Activated CD8-positive, alpha-beta memory T cell treated with anti-CD3 and anti-CD28 coated beads, Interleukin-2, amount 50 U/mL, for 4 hours (primary cell): Measurements from ENCODE around the gene MBOAT2.
A peak's percentile ranks its signal among the peaks of the same experiment; 100 is the strongest.
"Not testable (repeated sequence)": the region's sequence is repeated elsewhere in the genome, so short reads cannot be mapped to it uniquely, and the experiment has no call there.

Source experiments
- DNase-seq: peaks from one replicate; pipeline ENCODE4 v3.0.0-alpha.2; 2020

The MBOAT2 gene

GRCh38 chr2:9003616-9004337 lies at the start of gene MBOAT2:
TSS of gene MBOAT2 (minus strand) at chr2:9003684. CDS start at chr2:9003614, 70 bp downstream.
- peak; percentile 79 for DNase-seq

- no peak for DNase-seq
Observed at GRCh38 chr2:9052821-9053533, 49.5 kb upstream of the MBOAT2 start.

- DNase-seq, result not testable (repeated sequence)
Observed at GRCh38 chr2:9051451-9051850, 48.0 kb upstream of the MBOAT2 start.

- no peak for DNase-seq
Observed at GRCh38 chr2:9050122-9050809, 46.8 kb upstream of the MBOAT2 start.

GRCh38 chr2:9045595-9045994 lies 42.1 kb upstream of the MBOAT2 start:
- no peak for DNase-seq

- not testable (repeated sequence) for DNase-seq
Observed at GRCh38 chr2:9043491-9043890, 40.0 kb upstream of the MBOAT2 start.

GRCh38 chr2:9037166-9037565 lies 33.7 kb upstream of the MBOAT2 start:
- DNase-seq, result no peak

- no peak for DNase-seq
Observed at GRCh38 chr2:9033385-9034168, 30.1 kb upstream of the MBOAT2 start.

GRCh38 chr2:9032536-9033255 lies 29.2 kb upstream of the MBOAT2 start:
- DNase-seq, result no peak

- no peak for DNase-seq
Observed at GRCh38 chr2:9032121-9032520, 28.6 kb upstream of the MBOAT2 start.

GRCh38 chr2:9031246-9031645 lies 27.8 kb upstream of the MBOAT2 start:
- no peak for DNase-seq

GRCh38 chr2:9030841-9031240 lies 27.4 kb upstream of the MBOAT2 start:
- DNase-seq, result no peak

- no peak for DNase-seq
Observed at GRCh38 chr2:9030190-9030589, 26.7 kb upstream of the MBOAT2 start.

GRCh38 chr2:9029721-9030120 lies 26.2 kb upstream of the MBOAT2 start:
- DNase-seq, result no peak

- no peak for DNase-seq
Observed at GRCh38 chr2:9027884-9028283, 24.4 kb upstream of the MBOAT2 start.

- no peak for DNase-seq
Observed at GRCh38 chr2:9025746-9026145, 22.3 kb upstream of the MBOAT2 start.

- no peak for DNase-seq
Observed at GRCh38 chr2:9024575-9024974, 21.1 kb upstream of the MBOAT2 start.

GRCh38 chr2:9021563-9022211 lies 18.2 kb upstream of the MBOAT2 start:
- no peak for DNase-seq

GRCh38 chr2:9020267-9020666 lies 16.8 kb upstream of the MBOAT2 start:
- DNase-seq, result no peak

- DNase-seq, result no peak
Observed at GRCh38 chr2:9018534-9018933, 15.1 kb upstream of the MBOAT2 start.

- DNase-seq, result no peak
Observed at GRCh38 chr2:9018109-9018508, 14.6 kb upstream of the MBOAT2 start.

GRCh38 chr2:9017411-9017810 lies 13.9 kb upstream of the MBOAT2 start:
- no peak for DNase-seq
